OCI-LY1 (cell line): ENCODE measurements around the gene MAP2.

Experiments used
- H2AFZ ChIP-seq: fragments of 200-600 bp; sonication (generic), shearing (Covaris generic); 2 replicates; pipeline ENCODE4 v1.6.0; 2014; ENCODE audit warnings: antibody characterized with exemption, mild to moderate bottlenecking, low read length
- H3F3A ChIP-seq: fragments of 200-600 bp; sonication (generic), shearing (Covaris generic); 2 replicates; pipeline ENCODE4 v1.6.0; 2014; ENCODE audit warnings: mild to moderate bottlenecking, antibody characterized with exemption, low read length, moderate library complexity; ENCODE audit not compliant: insufficient read depth
- H3K27ac ChIP-seq: fragments of 200-600 bp; sonication (generic); 2 replicates; pipeline ENCODE4 v1.5.1; 2014; ENCODE audit warnings: low read length, mixed run types, mild to moderate bottlenecking, low read depth; ENCODE audit not compliant: poor library complexity, severe bottlenecking
- H3K27me3 ChIP-seq: fragments of 200-600 bp; sonication (generic); 2 replicates; pipeline ENCODE4 v1.6.0; 2014; ENCODE audit warnings: antibody characterized with exemption, mild to moderate bottlenecking, low read length, moderate library complexity; ENCODE audit not compliant: insufficient read depth
- H3K36me3 ChIP-seq: fragments of 200-600 bp; sonication (generic); 2 replicates; pipeline ENCODE4 v1.6.1; 2014; ENCODE audit warnings: mild to moderate bottlenecking, antibody characterized with exemption, low read length, moderate library complexity, mixed read lengths; ENCODE audit not compliant: insufficient read depth
- H3K4me1 ChIP-seq: fragments of 200-600 bp; sonication (generic); 2 replicates; pipeline ENCODE4 v1.5.1; 2014; ENCODE audit warnings: mild to moderate bottlenecking, low read length, moderate library complexity; ENCODE audit not compliant: insufficient read depth, severe bottlenecking
- H3K4me2 ChIP-seq: fragments of 200-600 bp; sonication (generic), shearing (Covaris generic); 2 replicates; pipeline ENCODE4 v1.6.1; 2014; ENCODE audit warnings: low read length
- H3K4me3 ChIP-seq: fragments of 200-600 bp; sonication (generic); 2 replicates; pipeline ENCODE4 v1.5.1; 2014; ENCODE audit warnings: low read length, low read depth, mild to moderate bottlenecking, mixed read lengths; ENCODE audit not compliant: poor library complexity, severe bottlenecking
- H3K79me2 ChIP-seq: fragments of 200-600 bp; shearing (Covaris generic); 2 replicates; pipeline ENCODE4 v1.6.1; 2016; ENCODE audit warnings: mixed run types, low read length, mixed read lengths; ENCODE audit not compliant: insufficient read depth
- H3K9ac ChIP-seq: fragments of 200-600 bp; sonication (generic), shearing (Covaris generic); 2 replicates; pipeline ENCODE4 v1.6.1; 2014; ENCODE audit warnings: mild to moderate bottlenecking, low read length, mixed read lengths
- H3K9me2 ChIP-seq: fragments of 200-600 bp; sonication (generic), shearing (Covaris generic); 2 replicates; pipeline ENCODE4 v1.6.1; 2014; ENCODE audit warnings: low read depth, mild to moderate bottlenecking, low read length, mixed read lengths
- H3K9me3 ChIP-seq: fragments of 200-600 bp; shearing (Covaris generic); 2 replicates; pipeline ENCODE4 v1.6.1; 2014; ENCODE audit warnings: low read length, mixed read lengths
- H4K20me1 ChIP-seq: fragments of 200-600 bp; sonication (generic), shearing (Covaris generic); 2 replicates; pipeline ENCODE4 v1.6.0; 2016; ENCODE audit warnings: mild to moderate bottlenecking, low read length; ENCODE audit not compliant: insufficient read depth
- CTCF ChIP-seq: fragments of 200-600 bp; sonication (generic), shearing (Covaris generic); IDR thresholded peaks from 2 replicates; pipeline ENCODE4 v1.5.1; 2017; ENCODE audit warnings: mild to moderate bottlenecking, antibody characterized with exemption, low read length, moderate library complexity, mixed read lengths
- EZH2 ChIP-seq: fragments of 200-600 bp; sonication (generic), shearing (Covaris generic); IDR thresholded peaks from 2 replicates; pipeline ENCODE4 v1.8.0; 2017; ENCODE audit warnings: borderline replicate concordance, mixed run types, mild to moderate bottlenecking, antibody characterized with exemption, low read length, moderate library complexity, mixed read lengths

Gene MAP2

GRCh38 chr2:209381091-209381490 is 42.8 kb upstream of the MAP2 start:
- Histone ChIP-seq H2AFZ (no peak overlapping the region), H3K9ac (no peak overlapping the region), H3K79me2 (no peaks in the 10 kb centered on the region), H4K20me1 (no peaks in the 10 kb centered on the region), H3K4me2 (no peak overlapping the region), H3F3A (no peaks in the 10 kb centered on the region), H3K9me3 (0 out of 2 replicates have a peak, but pooled peaks cover 4% of the 10 kb centered on the region), H3K4me3 (no peak overlapping the region), H3K27ac (no peak overlapping the region), H3K27me3 (no peaks in the 10 kb centered on the region), H3K36me3 (no peaks in the 10 kb centered on the region), H3K4me1 (no peaks in the 10 kb centered on the region), H3K9me2 (no peaks in the 10 kb centered on the region)
- TF ChIP-seq EZH2 = no peak
- no peak for TF ChIP-seq CTCF

GRCh38 chr2:209382775-209383174 is 41.1 kb upstream of the MAP2 start:
- Histone ChIP-seq H3K27me3 (no peaks in the 10 kb centered on the region), H3K79me2 (no peaks in the 10 kb centered on the region), H3K9me2 (no peaks in the 10 kb centered on the region), H3K4me2 (no peak overlapping the region), H3K27ac (no peak overlapping the region), H3F3A (no peaks in the 10 kb centered on the region), H2AFZ (no peak overlapping the region), H3K9me3 (no peaks in the 10 kb centered on the region), H3K4me1 (no peaks in the 10 kb centered on the region), H3K9ac (no peak overlapping the region), H3K4me3 (no peak overlapping the region), H4K20me1 (no peaks in the 10 kb centered on the region), H3K36me3 (no peaks in the 10 kb centered on the region)
- no peak for TF ChIP-seq CTCF
- TF ChIP-seq EZH2 = no peak

- no peak overlapping the region for H3K4me2 ChIP-seq
- no peak overlapping the region for H3K4me3 ChIP-seq
These were observed 40.6 kb upstream of the MAP2 start for GRCh38 chr2:209383212-209383611.

More at GRCh38 chr2:209383212-209383611, 40.6 kb upstream of the MAP2 start:
- Histone ChIP-seq H3K9me2 (no peaks in the 10 kb centered on the region), H3K36me3 (no peaks in the 10 kb centered on the region), H3K9me3 (no peaks in the 10 kb centered on the region), H3K27ac (no peak overlapping the region), H3K79me2 (no peaks in the 10 kb centered on the region), H3K27me3 (no peaks in the 10 kb centered on the region), H4K20me1 (no peaks in the 10 kb centered on the region), H3F3A (no peaks in the 10 kb centered on the region), H3K9ac (no peak overlapping the region), H2AFZ (no peak overlapping the region), H3K4me1 (no peaks in the 10 kb centered on the region)
- no peak for TF ChIP-seq EZH2
- TF ChIP-seq CTCF = no peak
